Smooth muscle cell (in vitro differentiated cells): ENCODE results near the gene RPTOR. TPM values are rescaled to one million over a fixed set of nuclear protein-coding genes. Genes with fewer than 3 reads are reported as not detected.
"Not testable (repeated sequence)": the region's sequence is repeated elsewhere in the genome, so short reads cannot be mapped to it uniquely, and the experiment has no call there.

Source experiments
- DNase-seq: peaks from one replicate; lab custom pipeline; 2025; ENCODE audit not compliant: unreplicated experiment; lab: John Stamatoyannopoulos, UW
- H2AFZ ChIP-seq: fragments of 200-600 bp; sonication (generic); 2 replicates; pipeline ENCODE4 v1.6.0; 2016; ENCODE audit warnings: antibody characterized with exemption, low read depth, mild to moderate bottlenecking
- H3F3A ChIP-seq: fragments of 200-600 bp; sonication (generic); 2 replicates; pipeline ENCODE4 v1.6.0; 2017; ENCODE audit warnings: antibody characterized with exemption, low read depth
- H3K27ac ChIP-seq: fragments of 200-600 bp; sonication (generic); 2 replicates; pipeline ENCODE4 v1.5.1; 2016; ENCODE audit warnings: low read depth, mild to moderate bottlenecking
- H3K27me3 ChIP-seq: fragments of 200-600 bp; sonication (generic); 2 replicates; pipeline ENCODE4 v1.6.1; 2016; ENCODE audit warnings: low read depth, mild to moderate bottlenecking
- H3K36me3 ChIP-seq: fragments of 200-600 bp; sonication (generic); 2 replicates; pipeline ENCODE4 v1.5.1; 2016; ENCODE audit warnings: low read depth
- H3K4me1 ChIP-seq: fragments of 200-600 bp; sonication (generic); 2 replicates; pipeline ENCODE4 v1.5.1; 2016; ENCODE audit warnings: low read depth
- H3K4me2 ChIP-seq: fragments of 200-600 bp; sonication (generic); 2 replicates; pipeline ENCODE4 v1.6.0; 2016; ENCODE audit warnings: mild to moderate bottlenecking
- H3K4me3 ChIP-seq: fragments of 200-600 bp; sonication (generic); 2 replicates; pipeline ENCODE4 v1.5.1; 2016; ENCODE audit warnings: mild to moderate bottlenecking
- H3K79me2 ChIP-seq: fragments of 200-600 bp; sonication (generic); 2 replicates; pipeline ENCODE4 v1.6.0; 2016; ENCODE audit warnings: low read depth, mild to moderate bottlenecking
- H3K9ac ChIP-seq: fragments of 200-600 bp; sonication (generic); 2 replicates; pipeline ENCODE4 v1.6.0; 2016; ENCODE audit warnings: low read depth
- H3K9me3 ChIP-seq: fragments of 200-600 bp; sonication (generic); replicated peaks from 2 replicates; pipeline ENCODE4 v1.5.1; 2016; ENCODE audit warnings: low read depth
- H4K20me1 ChIP-seq: fragments of 200-600 bp; sonication (generic); 2 replicates; pipeline ENCODE4 v1.6.0; 2016; ENCODE audit warnings: low read depth
- WGBS: methylation state at CpG from one replicate; pipeline ENCODE4 v1.1.7; 2016; ENCODE audit warnings: low lambda C conversion rate; 5-methylcytosine and 5-hydroxymethylcytosine counted together
- polyA plus RNA-seq: library from polyadenylated mRNA; unstranded; fragments of >200 nt; fragmentation: Nextera tagmentation; extraction: Ambion mirVana; gene quantifications from 2 replicates; pipeline ENCODE4 v1.2.1, GENCODE V29; 2016
- total RNA-seq: library from RNA; depleted of rRNA; stranded (reverse); fragments of >200 nt; gene quantifications from 2 replicates; pipeline ENCODE4 v1.2.3, GENCODE V29; 2014
- TF ChIP-seq, protein P1 (sequence below): fragments of 200-600 bp; sonication (generic); IDR thresholded peaks from 2 replicates; pipeline ENCODE4 v1.5.1; 2017; ENCODE audit warnings: borderline replicate concordance, mild to moderate bottlenecking, antibody characterized with exemption; ENCODE audit not compliant: insufficient read depth, poor library complexity, severe bottlenecking

The RPTOR gene
- total and polyA plus RNA-seq, 2 experiments from 2014 or later = 10.6 to 12.2 TPM

DNA sequence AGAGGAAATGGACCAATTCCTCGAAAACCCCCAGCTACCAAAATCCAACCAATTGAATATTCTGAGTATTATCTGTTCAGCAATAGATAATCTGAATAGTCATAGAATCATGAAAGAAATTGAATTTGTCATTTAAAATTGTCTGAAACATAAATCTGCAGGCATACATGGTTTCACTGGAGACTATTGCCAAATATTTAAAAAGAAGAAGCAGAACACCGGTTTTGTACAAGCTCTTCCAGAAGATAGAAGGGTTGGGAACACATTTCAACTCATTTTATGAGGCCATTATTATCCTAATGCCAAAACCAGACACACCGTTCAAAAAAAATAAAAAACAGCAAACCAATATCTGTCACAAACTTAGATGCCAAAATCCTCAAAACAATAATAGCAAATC lies 195.5 kb downstream of the RPTOR start:
- H3K27me3 ChIP-seq = no peaks in the 10 kb centered on the region
- no peaks in the 10 kb centered on the region for H3K36me3 ChIP-seq
- H3K4me1 ChIP-seq = no peaks in the 10 kb centered on the region
- H3K27ac ChIP-seq = no peak overlapping the region
- no peaks in the 10 kb centered on the region for H4K20me1 ChIP-seq
- H3K9me3 ChIP-seq = no peaks in the 10 kb centered on the region
- DNase-seq = no peak
- H3K79me2 ChIP-seq = no peaks in the 10 kb centered on the region
- no peak overlapping the region for H3K9ac ChIP-seq
- H3K4me3 ChIP-seq = no peak overlapping the region
- no peaks in the 10 kb centered on the region for H3F3A ChIP-seq
- H2AFZ ChIP-seq = no peak overlapping the region
- H3K4me2 ChIP-seq = no peak overlapping the region
- TF ChIP-seq, protein P1, sequence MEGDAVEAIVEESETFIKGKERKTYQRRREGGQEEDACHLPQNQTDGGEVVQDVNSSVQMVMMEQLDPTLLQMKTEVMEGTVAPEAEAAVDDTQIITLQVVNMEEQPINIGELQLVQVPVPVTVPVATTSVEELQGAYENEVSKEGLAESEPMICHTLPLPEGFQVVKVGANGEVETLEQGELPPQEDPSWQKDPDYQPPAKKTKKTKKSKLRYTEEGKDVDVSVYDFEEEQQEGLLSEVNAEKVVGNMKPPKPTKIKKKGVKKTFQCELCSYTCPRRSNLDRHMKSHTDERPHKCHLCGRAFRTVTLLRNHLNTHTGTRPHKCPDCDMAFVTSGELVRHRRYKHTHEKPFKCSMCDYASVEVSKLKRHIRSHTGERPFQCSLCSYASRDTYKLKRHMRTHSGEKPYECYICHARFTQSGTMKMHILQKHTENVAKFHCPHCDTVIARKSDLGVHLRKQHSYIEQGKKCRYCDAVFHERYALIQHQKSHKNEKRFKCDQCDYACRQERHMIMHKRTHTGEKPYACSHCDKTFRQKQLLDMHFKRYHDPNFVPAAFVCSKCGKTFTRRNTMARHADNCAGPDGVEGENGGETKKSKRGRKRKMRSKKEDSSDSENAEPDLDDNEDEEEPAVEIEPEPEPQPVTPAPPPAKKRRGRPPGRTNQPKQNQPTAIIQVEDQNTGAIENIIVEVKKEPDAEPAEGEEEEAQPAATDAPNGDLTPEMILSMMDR = no peak
- 66% methylated on average over 3 of the region's 3 CpGs for WGBS

DNA sequence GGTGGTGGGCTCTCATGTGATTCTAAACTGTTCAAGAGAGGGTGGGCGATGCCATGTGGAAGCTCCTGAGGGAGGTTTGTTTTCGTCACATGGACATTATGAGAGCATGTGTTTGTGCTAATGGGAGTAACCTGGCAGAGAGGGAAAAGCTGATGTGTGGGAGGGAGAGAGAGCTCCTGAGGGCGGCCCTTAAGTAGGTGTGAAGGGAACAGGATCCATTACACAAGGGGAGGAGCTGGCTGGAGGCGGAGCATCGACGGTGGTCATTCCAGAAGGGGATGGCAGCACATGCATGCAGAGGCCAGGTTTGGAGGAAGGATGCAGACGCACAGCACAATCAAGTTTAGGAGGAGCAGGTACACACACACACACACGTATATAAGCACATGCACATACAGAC lies 197.5 kb downstream of the RPTOR start:
- Histone ChIP-seq H3K4me2 (no peak overlapping the region), H3K4me1 (no peaks in the 10 kb centered on the region), H3K27me3 (no peaks in the 10 kb centered on the region), H3K27ac (no peak overlapping the region), H3F3A (no peaks in the 10 kb centered on the region), H3K79me2 (no peaks in the 10 kb centered on the region), H2AFZ (no peak overlapping the region), H3K4me3 (no peak overlapping the region), H3K9ac (no peak overlapping the region), H3K36me3 (no peaks in the 10 kb centered on the region), H3K9me3 (no peaks in the 10 kb centered on the region), H4K20me1 (no peaks in the 10 kb centered on the region)
- TF ChIP-seq, protein P1 = no peak
- no peak for DNase-seq
- WGBS = 96% methylated on average over 8 of the region's 8 CpGs

DNA sequence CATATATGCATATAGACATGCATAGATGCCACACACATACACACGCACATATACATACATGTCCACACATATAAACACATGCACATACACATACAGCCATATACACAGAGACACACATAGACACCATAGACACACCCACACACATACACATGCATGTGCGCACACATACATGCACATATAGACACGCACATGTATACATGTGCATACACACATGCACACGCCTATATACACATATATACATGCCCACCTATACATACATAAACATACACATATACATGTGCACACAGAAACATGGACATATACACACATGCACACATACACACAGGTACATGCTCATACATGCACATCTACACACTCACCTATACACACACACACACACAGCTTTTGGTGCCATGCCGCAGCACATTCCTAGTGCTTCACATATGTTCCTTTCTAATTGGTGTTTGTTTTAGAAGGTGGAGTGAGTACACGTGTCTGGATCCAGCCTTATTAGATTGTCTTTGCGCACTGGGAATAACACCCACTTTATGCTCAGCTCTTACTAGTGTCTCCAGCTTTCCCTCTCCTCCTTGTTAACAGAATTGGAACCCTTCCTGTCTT lies 198.0 kb downstream of the RPTOR start:
- TF ChIP-seq, protein P1 = no peak
- 69% methylated on average over 7 of the region's 7 CpGs for WGBS
- no peaks in the 10 kb centered on the region for H3K79me2 ChIP-seq
- H3K4me1 ChIP-seq = no peaks in the 10 kb centered on the region
- no peak overlapping the region for H3K27ac ChIP-seq
- H3K4me3 ChIP-seq = no peak overlapping the region
- no peaks in the 10 kb centered on the region for H3K36me3 ChIP-seq
- H3K9me3 ChIP-seq = no peaks in the 10 kb centered on the region
- DNase-seq = no peak
- no peaks in the 10 kb centered on the region for H3F3A ChIP-seq
- H3K9ac ChIP-seq = no peak overlapping the region
- H2AFZ ChIP-seq = no peak overlapping the region
- H4K20me1 ChIP-seq = no peaks in the 10 kb centered on the region
- H3K4me2 ChIP-seq = no peak overlapping the region
- H3K27me3 ChIP-seq = no peaks in the 10 kb centered on the region

DNA sequence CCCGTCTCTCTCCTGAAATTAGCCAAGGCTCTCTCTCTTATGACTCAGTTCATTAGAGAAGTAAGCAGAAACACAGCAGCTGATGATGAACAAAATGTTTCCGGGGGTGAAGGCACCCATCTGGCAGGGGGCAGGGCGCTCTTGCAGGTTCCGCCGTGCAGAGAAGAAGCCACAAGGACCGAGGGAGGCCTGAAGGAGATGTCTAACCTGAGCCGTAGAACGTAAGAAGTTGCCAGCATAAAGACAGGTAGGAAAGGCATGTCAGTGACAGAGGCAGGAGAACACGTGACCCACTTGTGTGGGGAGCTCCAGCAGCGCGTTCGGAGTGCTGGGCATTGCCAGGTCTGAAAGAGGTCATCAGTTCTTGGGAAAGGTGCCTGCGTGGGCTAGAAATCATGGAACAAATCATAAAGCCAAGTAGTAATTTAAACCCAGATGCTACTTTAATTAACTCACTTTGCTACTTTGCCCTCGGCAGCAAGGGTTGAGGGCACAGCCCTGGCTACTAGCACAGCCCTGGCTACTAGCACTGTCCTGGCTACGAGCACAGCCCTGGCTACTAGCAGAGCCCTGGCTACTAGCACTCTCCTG lies 198.6 kb downstream of the RPTOR start:
- Histone ChIP-seq H3K9me3 (no peaks in the 10 kb centered on the region), H3K79me2 (no peaks in the 10 kb centered on the region), H4K20me1 (no peaks in the 10 kb centered on the region), H2AFZ (no peak overlapping the region), H3K4me3 (no peak overlapping the region), H3K27ac (no peak overlapping the region), H3K36me3 (no peaks in the 10 kb centered on the region), H3K27me3 (no peaks in the 10 kb centered on the region), H3K4me1 (no peaks in the 10 kb centered on the region), H3F3A (no peaks in the 10 kb centered on the region), H3K4me2 (no peak overlapping the region), H3K9ac (no peak overlapping the region)
- DNase-seq = no peak
- WGBS = 88% methylated on average over 15 of the region's 15 CpGs
- TF ChIP-seq, protein P1 = no peak

DNA sequence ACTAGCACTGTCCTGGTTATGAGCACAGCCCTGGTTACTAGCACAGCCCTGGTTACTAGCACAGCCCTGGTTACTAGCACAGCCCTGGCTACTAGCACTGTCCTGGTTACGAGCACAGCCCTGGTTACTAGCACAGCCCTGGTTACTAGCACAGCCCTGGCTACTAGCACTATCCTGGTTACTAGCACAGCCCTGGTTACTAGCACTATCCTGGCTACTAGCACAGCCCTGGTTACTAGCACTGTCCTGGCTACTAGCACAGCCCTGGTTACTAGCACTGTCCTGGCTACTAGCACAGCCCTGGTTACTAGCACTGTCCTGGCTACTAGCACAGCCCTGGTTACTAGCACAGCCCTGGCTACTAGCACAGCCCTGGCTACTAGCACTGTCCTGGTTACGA lies 199.3 kb downstream of the RPTOR start:
- H3K27me3 ChIP-seq, H4K20me1 ChIP-seq, H3K9me3 ChIP-seq, H3F3A ChIP-seq, H3K4me3 ChIP-seq, H3K4me2 ChIP-seq, H3K4me1 ChIP-seq, H2AFZ ChIP-seq, DNase-seq, H3K9ac ChIP-seq, H3K36me3 ChIP-seq, H3K79me2 ChIP-seq, H3K27ac ChIP-seq: not testable (repeated sequence)
- WGBS = no CpG with 5 or more reads among the region's 2 CpGs

DNA sequence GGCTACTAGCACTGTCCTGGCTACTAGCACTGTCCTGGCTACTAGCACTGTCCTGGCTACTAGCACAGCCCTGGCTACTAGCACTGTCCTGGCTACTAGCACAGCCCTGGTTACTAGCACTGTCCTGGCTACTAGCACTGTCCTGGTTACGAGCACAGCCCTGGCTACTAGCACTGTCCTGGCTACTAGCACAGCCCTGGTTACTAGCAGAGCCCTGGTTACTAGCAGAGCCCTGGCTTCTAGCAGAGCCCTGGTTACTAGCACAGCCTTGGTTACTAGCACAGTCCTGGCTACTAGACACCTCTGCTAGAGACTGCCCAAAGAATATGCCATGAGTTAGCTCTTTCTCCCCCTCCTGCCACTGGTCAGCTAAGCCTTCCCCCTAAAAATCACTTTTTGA lies 200.1 kb downstream of the RPTOR start:
- H3K4me1 ChIP-seq, H3K27me3 ChIP-seq, H3K36me3 ChIP-seq, H3K4me2 ChIP-seq, H3K79me2 ChIP-seq, DNase-seq, H3K27ac ChIP-seq, H2AFZ ChIP-seq, H4K20me1 ChIP-seq, H3K9me3 ChIP-seq, H3K9ac ChIP-seq, H3F3A ChIP-seq, H3K4me3 ChIP-seq: not testable (repeated sequence)
- no CpG with 5 or more reads among the region's 1 CpG for WGBS
